Keratinocyte (primary cell): ENCODE data around the gene SHROOM3. TPM values are rescaled to one million over a fixed set of nuclear protein-coding genes. Genes with fewer than 3 reads are reported as not detected.

Experiments used
- DNase-seq: peaks from one replicate; pipeline ENCODE4 v3.0.0-alpha.2; 2011; ENCODE audit warnings: low read depth, missing footprints, low spot score
- FAIRE-seq: peaks from 2 replicates; lab custom pipeline; 2011; peaks lifted over from hg19 to GRCh38; lab: Jason Lieb, UNC
- H2AFZ ChIP-seq: 2 replicates; pipeline ENCODE4 v1.6.0; 2012; ENCODE audit warnings: low read length, control low read depth, inconsistent platforms; ENCODE audit not compliant: control insufficient read depth
- H3K27ac ChIP-seq: 2 replicates; pipeline ENCODE4 v1.5.1; 2011; ENCODE audit warnings: low read length; ENCODE audit not compliant: control insufficient read depth, insufficient read depth
- H3K27me3 ChIP-seq: 3 replicates; pipeline ENCODE4 v1.6.0; 2011; ENCODE audit warnings: low read length; ENCODE audit not compliant: control insufficient read depth, insufficient read depth; ENCODE audit errors: extremely low read depth
- H3K36me3 ChIP-seq, 2 experiments: 2 replicates in 1 of 2; 3 replicates in 1 of 2; pipeline ENCODE4 v1.5.1; 2011; ENCODE audit warnings: low read length in 2 of 2, mild to moderate bottlenecking in 1 of 2; ENCODE audit not compliant: control insufficient read depth in 2 of 2, insufficient read depth in 2 of 2; ENCODE audit errors: extremely low read depth in 1 of 2
- H3K4me1 ChIP-seq: 3 replicates; pipeline ENCODE4 v1.5.1; 2011; ENCODE audit warnings: low read length; ENCODE audit not compliant: control insufficient read depth, insufficient read depth; ENCODE audit errors: extremely low read depth
- H3K4me2 ChIP-seq: 3 replicates; pipeline ENCODE4 v1.6.0; 2011; ENCODE audit warnings: low read depth, low read length; ENCODE audit not compliant: control insufficient read depth, insufficient read depth; ENCODE audit errors: extremely low read depth
- H3K4me3 ChIP-seq, 3 experiments: fragments of 200-600 bp in 1 of 3; sonication (generic) in 1 of 3; 2 replicates in 2 of 3; 3 replicates in 1 of 3; pipeline ENCODE4 v1.5.1; 2011 to 2016; ENCODE audit warnings: low read length in 3 of 3, mild to moderate bottlenecking in 3 of 3, control low read depth in 2 of 3, inconsistent platforms in 1 of 3, low read depth in 1 of 3, mixed read lengths in 1 of 3, mixed run types in 1 of 3, moderate library complexity in 1 of 3; ENCODE audit not compliant: control insufficient read depth in 2 of 3, insufficient read depth in 2 of 3; ENCODE audit errors: extremely low read depth in 1 of 3
- H3K79me2 ChIP-seq: 2 replicates; pipeline ENCODE4 v1.6.0; 2012; ENCODE audit warnings: low read length; ENCODE audit not compliant: control insufficient read depth, insufficient read depth
- H3K9ac ChIP-seq: 3 replicates; pipeline ENCODE4 v1.6.0; 2011; ENCODE audit warnings: low read length; ENCODE audit not compliant: control insufficient read depth, insufficient read depth; ENCODE audit errors: extremely low read depth
- H3K9me1 ChIP-seq: 3 replicates; pipeline ENCODE4 v1.6.0; 2011; ENCODE audit warnings: low read length; ENCODE audit not compliant: control insufficient read depth, insufficient read depth; ENCODE audit errors: extremely low read depth
- H3K9me3 ChIP-seq: 2 replicates; pipeline ENCODE4 v1.5.1; 2012; ENCODE audit warnings: low read depth, low read length; ENCODE audit not compliant: control insufficient read depth
- H4K20me1 ChIP-seq: 3 replicates; pipeline ENCODE4 v1.6.0; 2011; ENCODE audit warnings: low read length; ENCODE audit not compliant: control insufficient read depth, insufficient read depth; ENCODE audit errors: extremely low read depth
- CTCF ChIP-seq, 3 experiments: IDR thresholded peaks in 1 of 3; conservative IDR thresholded peaks in 1 of 3; optimal IDR thresholded peaks in 1 of 3; 2 replicates in 2 of 3; 3 replicates in 1 of 3; pipeline versions ENCODE3 to v1.5.1; 2011; ENCODE audit warnings: low read length in 3 of 3, mild to moderate bottlenecking in 3 of 3, moderate library complexity in 2 of 3, control low read depth in 1 of 3, inconsistent platforms in 1 of 3; ENCODE audit not compliant: insufficient read depth in 2 of 3; ENCODE audit errors: extremely low read depth in 1 of 3
- EZH2 ChIP-seq: IDR thresholded peaks from one replicate; pipeline ENCODE4 v1.6.1; 2012; ENCODE audit warnings: inconsistent platforms, mild to moderate bottlenecking, low read length, moderate library complexity
- dilution Hi-C: fragments of 300-500 bp; cut with MboI; formaldehyde crosslinking; loops from one replicate; pipeline ENCODE4 v1.7.0; 2020; ENCODE audit warnings: low sequenced_read_pairs; ENCODE audit not compliant: extremely low pct_ligation_motif_present
- polyA plus RNA-seq, 5 experiments: library from polyadenylated mRNA; depleted of rRNA in 3 of 5; stranded (reverse) in 3 of 5; stranded (forward) in 1 of 5; unstranded in 1 of 5; fragments of >200 nt; gene quantifications; 1 replicate in 1 of 5; 2 replicates in 3 of 5; 3 replicates in 1 of 5; pipeline versions ENCODE4 v1.2.1 to v1.2.3, GENCODE V29; 2011 to 2012; ENCODE audit warnings: missing spikeins in 2 of 5, low read depth in 1 of 5, low replicate concordance in 1 of 5

Gene SHROOM3
- polyA plus RNA-seq, 1 donor (not counting 4 experiments of a cell fraction or from before 2014, with no cell fraction given) = 4.9 TPM

GRCh38 chr4:76698141-76698540 is 263.1 kb downstream of the SHROOM3 start:
- peaks cover 74% of the 10 kb centered on the region for H3K79me2 ChIP-seq
- no peak overlapping the region for H3K9ac ChIP-seq
- H3K9me3 ChIP-seq = no peaks in the 10 kb centered on the region
- H3K36me3 ChIP-seq = no peaks in the 10 kb centered on the region
- DNase-seq (no peak), FAIRE-seq (no peak)
- dilution Hi-C loops = no loop called here
- H4K20me1 ChIP-seq = no peaks in the 10 kb centered on the region
- no peaks in the 10 kb centered on the region for H3K27me3 ChIP-seq
- no peak overlapping the region for H3K27ac ChIP-seq
- no peak overlapping the region for H2AFZ ChIP-seq
- H3K4me1 ChIP-seq = peaks cover 15% of the 10 kb centered on the region
- H3K4me2 ChIP-seq = no peak overlapping the region
- H3K9me1 ChIP-seq = no peaks in the 10 kb centered on the region
- H3K4me3 ChIP-seq = no peak overlapping the region
- TF ChIP-seq CTCF (optimal IDR thresholded peaks at IDR 0.05 in 1 of 3, IDR thresholded peaks at IDR 0.05 in 1 of 3, conservative IDR thresholded peaks at IDR 0.05 in 1 of 3; ENCODE audit: extremely low read depth in 1 of 3, insufficient read depth in 2 of 3, low read length in 3 of 3) = no peak
- TF ChIP-seq EZH2 = no peak

- DNase-seq = no peak
- H3K79me2 ChIP-seq = peaks cover 63% of the 10 kb centered on the region
- dilution Hi-C loops = no loop called here
- H3K9ac ChIP-seq = no peak overlapping the region
- no peak overlapping the region for H3K4me2 ChIP-seq
- TF ChIP-seq EZH2 (no peak), CTCF (optimal IDR thresholded peaks at IDR 0.05 in 1 of 3, IDR thresholded peaks at IDR 0.05 in 1 of 3, conservative IDR thresholded peaks at IDR 0.05 in 1 of 3; ENCODE audit: extremely low read depth in 1 of 3, insufficient read depth in 2 of 3, low read length in 3 of 3) (no peak)
- no peaks in the 10 kb centered on the region for H3K9me1 ChIP-seq
- FAIRE-seq = no peak
- no peaks in the 10 kb centered on the region for H4K20me1 ChIP-seq
- no peak overlapping the region for H3K27ac ChIP-seq
- no peaks in the 10 kb centered on the region for H3K27me3 ChIP-seq
- H3K4me3 ChIP-seq = no peak overlapping the region
- H3K9me3 ChIP-seq = no peaks in the 10 kb centered on the region
- no peak overlapping the region for H2AFZ ChIP-seq
- peaks cover 32% of the 10 kb centered on the region for H3K4me1 ChIP-seq
- no peaks in the 10 kb centered on the region for H3K36me3 ChIP-seq
These were observed 264.8 kb downstream of the SHROOM3 start for GRCh38 chr4:76699751-76700310.
